GM12873 (cell line): Measurements from ENCODE around the gene NKD1.

Experiments
- CTCF ChIP-seq: IDR thresholded peaks from 2 replicates; pipeline ENCODE4 v1.5.1; 2012; ENCODE audit warnings: low read depth, mild to moderate bottlenecking, moderate library complexity, low read length, control low read depth; ENCODE audit not compliant: insufficient read depth; ENCODE audit errors: missing control alignments

Gene NKD1

DNA sequence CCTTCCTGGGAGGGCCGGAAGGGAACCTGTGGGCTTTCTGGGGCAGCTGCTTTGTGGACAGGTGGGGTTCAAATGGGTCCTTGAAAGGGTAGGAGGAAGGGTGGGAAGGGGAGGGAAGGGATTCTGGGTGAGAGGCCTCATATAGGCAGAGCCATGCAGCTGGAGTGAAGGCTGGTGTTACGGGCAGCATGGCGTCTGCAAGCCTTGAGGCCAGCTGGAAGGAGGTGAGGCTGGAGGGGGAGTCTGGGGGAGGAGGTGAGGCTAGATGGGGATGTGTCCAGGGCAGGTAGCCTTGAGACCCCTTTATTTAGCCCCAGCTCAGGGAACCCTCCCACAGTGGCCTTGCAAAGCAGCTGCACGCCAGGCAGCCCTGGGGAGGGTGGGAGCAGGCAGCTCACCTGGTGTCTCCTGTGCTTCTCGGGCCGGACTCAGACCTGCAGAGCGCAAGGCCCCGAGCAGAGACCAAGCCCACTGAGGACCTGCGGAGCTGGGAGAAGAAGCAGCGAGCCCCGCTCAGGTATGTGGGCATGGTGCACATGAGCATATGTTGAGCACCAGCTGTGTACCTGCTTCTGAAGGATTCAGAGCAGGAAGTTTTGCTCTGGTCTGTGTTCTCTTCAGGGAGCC is 82.3 kb downstream of the NKD1 start:
- no peak for TF ChIP-seq CTCF

DNA sequence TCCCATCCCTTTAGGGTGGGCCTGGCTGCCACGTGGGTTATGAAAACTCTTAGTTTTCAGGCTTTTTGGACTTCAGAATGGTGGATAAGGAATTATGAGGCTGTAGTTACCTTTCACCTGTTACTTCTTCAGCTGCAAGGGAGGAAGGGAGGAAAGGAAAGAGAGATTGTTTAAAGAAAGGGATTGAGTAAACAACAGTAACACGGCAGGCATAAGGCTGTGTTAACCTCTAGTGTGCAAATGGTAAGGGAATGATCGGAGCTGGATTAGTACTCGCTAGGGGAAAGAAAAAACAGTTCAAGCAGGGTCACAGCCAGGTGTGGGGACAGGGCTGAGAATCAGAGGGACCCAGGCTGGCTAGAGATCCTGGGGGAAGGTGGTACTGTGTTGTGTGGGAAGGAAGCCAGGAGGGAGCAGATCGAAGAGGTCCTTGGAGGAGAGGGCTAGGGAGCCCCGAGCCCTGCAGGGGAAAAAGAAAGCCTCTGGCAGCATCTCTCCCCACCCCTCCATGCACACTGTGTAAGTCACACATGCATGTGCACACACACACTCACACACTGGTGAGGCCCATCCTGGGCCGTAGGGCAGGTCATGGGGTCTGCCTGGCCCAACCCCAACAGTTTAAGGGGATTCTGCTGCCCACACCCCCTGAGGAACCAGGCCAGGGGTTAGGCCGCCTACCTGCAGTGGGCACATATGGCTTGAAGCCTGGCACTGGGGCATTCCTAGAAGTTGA is 83.2 kb downstream of the NKD1 start:
- no peak for TF ChIP-seq CTCF

- no peak for TF ChIP-seq CTCF
Observed at GRCh38 chr16:50631985-50632576, 83.9 kb downstream of the NKD1 start.

GRCh38 chr16:50632927-50633800 is 85.0 kb downstream of the NKD1 start:
- no peak for TF ChIP-seq CTCF

- no peak for TF ChIP-seq CTCF
Observed at GRCh38 chr16:50634090-50634489, 85.9 kb downstream of the NKD1 start.

DNA sequence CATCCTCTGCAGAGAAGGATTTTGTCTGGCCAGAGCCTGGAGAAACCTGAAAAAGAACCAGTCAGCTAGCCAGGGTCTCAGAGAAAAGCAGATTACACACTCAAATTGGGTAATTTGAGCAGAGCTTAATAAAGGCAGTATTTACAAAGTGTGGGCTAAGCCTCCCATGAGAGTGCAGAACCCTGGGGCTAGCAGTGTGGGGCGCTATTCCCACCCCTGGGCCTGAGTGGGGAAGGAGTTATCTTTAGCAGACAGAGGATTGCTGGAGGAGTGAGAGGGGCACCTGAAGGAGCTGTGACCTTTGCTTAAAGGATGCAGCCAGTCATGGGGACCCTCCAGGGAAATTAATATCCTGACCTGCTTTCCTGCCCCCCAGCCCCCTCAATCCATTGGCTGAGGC is 86.8 kb downstream of the NKD1 start:
- no peak for TF ChIP-seq CTCF
